ENCODE results near the gene B3GNT2. TPM values are rescaled to one million over a fixed set of nuclear protein-coding genes. Genes with fewer than 3 reads are reported as not detected.

Gene B3GNT2
- total RNA-seq, 1 experiment from 2014 or later, result 14.1 TPM

GRCh38 chr2:62176801-62177200, 19.1 kb upstream of the B3GNT2 start:
- TF ChIP-seq TCF7L2 (IDR thresholded peaks at IDR 0.05; ENCODE audit: low read depth, low read length) (no peak), POLR2AphosphoS5 (IDR thresholded peaks at IDR 0.05; ENCODE audit: low read depth, low read length) (no peak), SIN3A (IDR thresholded peaks at IDR 0.05; ENCODE audit: borderline replicate concordance, insufficient read depth, low read depth, low read length) (no peak), CTCF (IDR thresholded peaks at IDR 0.05) (no peak)
- TF ChIP-seq, protein P1, sequence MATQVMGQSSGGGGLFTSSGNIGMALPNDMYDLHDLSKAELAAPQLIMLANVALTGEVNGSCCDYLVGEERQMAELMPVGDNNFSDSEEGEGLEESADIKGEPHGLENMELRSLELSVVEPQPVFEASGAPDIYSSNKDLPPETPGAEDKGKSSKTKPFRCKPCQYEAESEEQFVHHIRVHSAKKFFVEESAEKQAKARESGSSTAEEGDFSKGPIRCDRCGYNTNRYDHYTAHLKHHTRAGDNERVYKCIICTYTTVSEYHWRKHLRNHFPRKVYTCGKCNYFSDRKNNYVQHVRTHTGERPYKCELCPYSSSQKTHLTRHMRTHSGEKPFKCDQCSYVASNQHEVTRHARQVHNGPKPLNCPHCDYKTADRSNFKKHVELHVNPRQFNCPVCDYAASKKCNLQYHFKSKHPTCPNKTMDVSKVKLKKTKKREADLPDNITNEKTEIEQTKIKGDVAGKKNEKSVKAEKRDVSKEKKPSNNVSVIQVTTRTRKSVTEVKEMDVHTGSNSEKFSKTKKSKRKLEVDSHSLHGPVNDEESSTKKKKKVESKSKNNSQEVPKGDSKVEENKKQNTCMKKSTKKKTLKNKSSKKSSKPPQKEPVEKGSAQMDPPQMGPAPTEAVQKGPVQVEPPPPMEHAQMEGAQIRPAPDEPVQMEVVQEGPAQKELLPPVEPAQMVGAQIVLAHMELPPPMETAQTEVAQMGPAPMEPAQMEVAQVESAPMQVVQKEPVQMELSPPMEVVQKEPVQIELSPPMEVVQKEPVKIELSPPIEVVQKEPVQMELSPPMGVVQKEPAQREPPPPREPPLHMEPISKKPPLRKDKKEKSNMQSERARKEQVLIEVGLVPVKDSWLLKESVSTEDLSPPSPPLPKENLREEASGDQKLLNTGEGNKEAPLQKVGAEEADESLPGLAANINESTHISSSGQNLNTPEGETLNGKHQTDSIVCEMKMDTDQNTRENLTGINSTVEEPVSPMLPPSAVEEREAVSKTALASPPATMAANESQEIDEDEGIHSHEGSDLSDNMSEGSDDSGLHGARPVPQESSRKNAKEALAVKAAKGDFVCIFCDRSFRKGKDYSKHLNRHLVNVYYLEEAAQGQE (IDR thresholded peaks at IDR 0.05; ENCODE audit: insufficient read depth in 1 of 2, low read depth in 2 of 2, low read length in 1 of 2), result no peak
- Histone ChIP-seq H3K27me3 (ENCODE audit: control insufficient read depth, insufficient read depth, low read length) (no peaks in the 10 kb centered on the region), H3K36me3 (ENCODE audit: control insufficient read depth, insufficient read depth, low read length) (no peaks in the 10 kb centered on the region), H3K4me3 (ENCODE audit: low read depth in 2 of 2, low read length in 2 of 2) (no peak overlapping the region), H3K4me1 (ENCODE audit: control insufficient read depth, insufficient read depth, low read length) (no peaks in the 10 kb centered on the region), H3K9me3 (ENCODE audit: control insufficient read depth, insufficient read depth, low read depth, low read length) (no peaks in the 10 kb centered on the region), H3K27ac (ENCODE audit: low read length) (no peak overlapping the region)
- CTCF ChIA-PET, result no interaction called here
- POLR2A ChIA-PET, result no interaction called here
- no peak for ATAC-seq
- BruUV-seq (replicated peaks), result no TSS peak
- no peak for DNase-seq (ENCODE audit: low read depth, low spot score)
- in situ Hi-C loops (cut with HindIII; ENCODE audit: low pct_unique_long_range_greater_than_20kb, low sequenced_read_pairs) (no loop called here), intact Hi-C loops (cut with micrococcal nuclease; ENCODE audit: unreplicated experiment) (no loop called here)

DNA sequence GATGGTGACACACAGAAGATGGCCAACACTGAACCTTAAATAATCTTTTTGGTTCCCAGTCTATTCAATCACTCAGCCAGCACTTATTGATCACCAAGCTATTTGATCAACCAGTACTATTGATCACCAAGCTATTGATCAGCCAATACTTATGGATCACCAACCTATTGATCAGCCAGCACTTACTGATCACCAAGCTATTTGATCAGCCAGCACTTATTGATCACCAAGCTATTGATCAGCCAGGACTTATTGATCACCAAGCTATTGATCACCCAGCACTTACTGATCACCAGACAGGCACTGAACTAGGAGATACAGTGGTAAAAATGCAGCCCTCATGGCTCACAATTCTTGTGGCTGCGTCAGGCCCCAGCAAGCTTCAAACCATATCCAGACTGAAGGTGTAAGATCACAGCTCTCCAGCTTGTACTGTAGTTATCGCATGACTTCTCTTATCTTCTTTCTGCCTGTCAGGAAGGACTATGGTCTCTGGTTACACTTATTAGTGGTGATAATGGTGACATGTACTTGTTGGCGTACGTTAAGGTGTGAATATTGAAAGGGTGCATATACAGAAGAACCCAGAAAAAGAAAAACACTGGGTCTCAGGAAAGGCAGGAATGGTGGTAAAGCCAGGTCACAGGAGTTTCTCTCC, 18.4 kb upstream of the B3GNT2 start:
- Histone ChIP-seq H3K9me3 (ENCODE audit: control insufficient read depth, insufficient read depth, low read depth, low read length) (no peaks in the 10 kb centered on the region), H3K4me1 (ENCODE audit: control insufficient read depth, insufficient read depth, low read length) (no peaks in the 10 kb centered on the region), H3K27me3 (ENCODE audit: control insufficient read depth, insufficient read depth, low read length) (no peaks in the 10 kb centered on the region), H3K27ac (ENCODE audit: low read length) (no peak overlapping the region), H3K4me3 (ENCODE audit: low read depth in 2 of 2, low read length in 2 of 2) (no peak overlapping the region), H3K36me3 (ENCODE audit: control insufficient read depth, insufficient read depth, low read length) (no peaks in the 10 kb centered on the region)
- in situ Hi-C loops (cut with HindIII; ENCODE audit: low pct_unique_long_range_greater_than_20kb, low sequenced_read_pairs) (no loop called here), intact Hi-C loops (cut with micrococcal nuclease; ENCODE audit: unreplicated experiment) (no loop called here)
- DNase-seq (ENCODE audit: low read depth, low spot score) (no peak), ATAC-seq (no peak)
- ChIA-PET POLR2A (no interaction called here), CTCF (no interaction called here)
- BruUV-seq (replicated peaks), result no TSS peak
- no peak for TF ChIP-seq POLR2AphosphoS5 (IDR thresholded peaks at IDR 0.05; ENCODE audit: low read depth, low read length)
- TF ChIP-seq SIN3A (IDR thresholded peaks at IDR 0.05; ENCODE audit: borderline replicate concordance, insufficient read depth, low read depth, low read length), result no peak
- TF ChIP-seq TCF7L2 (IDR thresholded peaks at IDR 0.05; ENCODE audit: low read depth, low read length), result no peak
- TF ChIP-seq CTCF (IDR thresholded peaks at IDR 0.05), result no peak
- TF ChIP-seq, protein P1 (IDR thresholded peaks at IDR 0.05; ENCODE audit: insufficient read depth in 1 of 2, low read depth in 2 of 2, low read length in 1 of 2), result no peak
